Measurements from ENCODE around the gene TMPRSS15. TPM values are rescaled to one million over a fixed set of nuclear protein-coding genes. Genes with fewer than 3 reads are reported as not detected.

Gene TMPRSS15
- polyA plus RNA-seq, 1 donor (not counting 4 experiments of a cell fraction or from before 2014, with no cell fraction given) = not detected

DNA sequence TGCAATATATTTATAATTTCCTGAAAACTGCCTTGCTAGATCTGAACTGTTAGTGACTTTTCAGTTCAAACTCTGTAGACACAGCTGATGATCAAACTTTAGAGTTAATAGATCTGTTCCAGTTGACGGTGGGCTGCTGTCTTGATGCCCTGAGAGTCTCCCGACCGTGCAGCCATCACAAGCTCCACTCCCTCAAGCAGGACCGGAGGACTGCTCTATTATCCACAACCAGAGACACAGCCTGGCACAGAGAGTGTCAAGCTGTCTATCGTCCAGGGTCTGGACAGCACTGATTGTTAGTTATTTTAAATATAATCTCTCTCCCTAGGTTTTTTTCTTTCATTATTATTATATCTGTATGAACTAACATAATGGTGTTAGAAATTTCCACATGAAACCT is 150.9 kb downstream of the TMPRSS15 start:
- Histone ChIP-seq H3K9ac (ENCODE audit: control insufficient read depth, extremely low read depth, insufficient read depth, low read length) (no peak overlapping the region), H4K20me1 (ENCODE audit: control insufficient read depth, extremely low read depth, insufficient read depth, low read length) (no peaks in the 10 kb centered on the region), H3K4me3 (ENCODE audit: control insufficient read depth in 2 of 3, extremely low read depth in 1 of 3, insufficient read depth in 2 of 3, low read depth in 1 of 3, low read length in 3 of 3) (no peak overlapping the region), H3K27ac (ENCODE audit: control insufficient read depth, insufficient read depth, low read length) (no peak overlapping the region), H3K36me3 (ENCODE audit: control insufficient read depth in 2 of 2, extremely low read depth in 1 of 2, insufficient read depth in 2 of 2, low read length in 2 of 2) (no peaks in the 10 kb centered on the region), H3K4me1 (ENCODE audit: control insufficient read depth, extremely low read depth, insufficient read depth, low read length) (no peaks in the 10 kb centered on the region), H2AFZ (ENCODE audit: control insufficient read depth, low read length) (no peak overlapping the region), H3K79me2 (ENCODE audit: control insufficient read depth, insufficient read depth, low read length) (no peaks in the 10 kb centered on the region), H3K9me1 (ENCODE audit: control insufficient read depth, extremely low read depth, insufficient read depth, low read length) (no peaks in the 10 kb centered on the region), H3K27me3 (ENCODE audit: control insufficient read depth, extremely low read depth, insufficient read depth, low read length) (no peaks in the 10 kb centered on the region), H3K4me2 (ENCODE audit: control insufficient read depth, extremely low read depth, insufficient read depth, low read depth, low read length) (no peak overlapping the region), H3K9me3 (ENCODE audit: control insufficient read depth, low read depth, low read length) (no peaks in the 10 kb centered on the region)
- TF ChIP-seq CTCF (optimal IDR thresholded peaks at IDR 0.05 in 1 of 3, IDR thresholded peaks at IDR 0.05 in 1 of 3, conservative IDR thresholded peaks at IDR 0.05 in 1 of 3; ENCODE audit: extremely low read depth in 1 of 3, insufficient read depth in 2 of 3, low read length in 3 of 3) (no peak), EZH2 (IDR thresholded peaks at IDR 0.05; ENCODE audit: low read length) (no peak)
- no peak for FAIRE-seq
- no peak for DNase-seq (ENCODE audit: low read depth, low spot score)
- dilution Hi-C loops (cut with MboI; ENCODE audit: extremely low pct_ligation_motif_present, low sequenced_read_pairs) = no loop called here

DNA sequence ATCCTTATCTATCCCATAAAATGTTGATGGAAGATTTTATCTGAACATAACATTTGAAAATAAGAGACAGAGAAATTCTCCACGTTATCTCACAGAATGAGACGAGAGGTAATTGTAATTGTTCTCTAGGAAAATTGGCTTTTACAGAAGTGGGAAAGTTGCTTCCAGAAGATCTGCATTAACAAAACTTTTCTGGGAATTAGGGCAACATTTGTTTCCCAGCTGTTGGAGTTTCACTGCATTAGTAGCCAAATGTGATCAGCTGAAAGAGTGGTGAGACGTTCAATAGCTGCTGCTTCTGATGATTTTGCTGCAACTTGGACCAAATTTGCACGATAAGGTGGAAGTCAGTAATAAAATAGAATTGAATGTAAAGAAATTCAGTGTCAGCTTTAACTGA is 151.3 kb downstream of the TMPRSS15 start:
- Histone ChIP-seq H3K4me3 (ENCODE audit: control insufficient read depth in 2 of 3, extremely low read depth in 1 of 3, insufficient read depth in 2 of 3, low read depth in 1 of 3, low read length in 3 of 3) (no peak overlapping the region), H3K27ac (ENCODE audit: control insufficient read depth, insufficient read depth, low read length) (no peak overlapping the region), H4K20me1 (ENCODE audit: control insufficient read depth, extremely low read depth, insufficient read depth, low read length) (no peaks in the 10 kb centered on the region), H3K79me2 (ENCODE audit: control insufficient read depth, insufficient read depth, low read length) (no peaks in the 10 kb centered on the region), H3K9me1 (ENCODE audit: control insufficient read depth, extremely low read depth, insufficient read depth, low read length) (no peaks in the 10 kb centered on the region), H3K4me2 (ENCODE audit: control insufficient read depth, extremely low read depth, insufficient read depth, low read depth, low read length) (no peak overlapping the region), H2AFZ (ENCODE audit: control insufficient read depth, low read length) (no peak overlapping the region), H3K36me3 (ENCODE audit: control insufficient read depth in 2 of 2, extremely low read depth in 1 of 2, insufficient read depth in 2 of 2, low read length in 2 of 2) (no peaks in the 10 kb centered on the region), H3K9me3 (ENCODE audit: control insufficient read depth, low read depth, low read length) (no peaks in the 10 kb centered on the region), H3K4me1 (ENCODE audit: control insufficient read depth, extremely low read depth, insufficient read depth, low read length) (no peaks in the 10 kb centered on the region), H3K27me3 (ENCODE audit: control insufficient read depth, extremely low read depth, insufficient read depth, low read length) (no peaks in the 10 kb centered on the region), H3K9ac (ENCODE audit: control insufficient read depth, extremely low read depth, insufficient read depth, low read length) (no peak overlapping the region)
- FAIRE-seq (no peak), DNase-seq (ENCODE audit: low read depth, low spot score) (no peak)
- dilution Hi-C loops (cut with MboI; ENCODE audit: extremely low pct_ligation_motif_present, low sequenced_read_pairs) = no loop called here
- TF ChIP-seq EZH2 (IDR thresholded peaks at IDR 0.05; ENCODE audit: low read length) = no peak
- TF ChIP-seq CTCF (optimal IDR thresholded peaks at IDR 0.05 in 1 of 3, IDR thresholded peaks at IDR 0.05 in 1 of 3, conservative IDR thresholded peaks at IDR 0.05 in 1 of 3; ENCODE audit: extremely low read depth in 1 of 3, insufficient read depth in 2 of 3, low read length in 3 of 3) = no peak

Measured in keratinocyte (primary cell).